Measurements from ENCODE around the gene CLK3. TPM values are rescaled to one million over a fixed set of nuclear protein-coding genes. Genes with fewer than 3 reads are reported as not detected.

Gene CLK3
- total RNA-seq, 2 experiments from 2014 or later, result 159 to 168 TPM

- Mint-ChIP-seq H3K27ac (no peak overlapping the region), H3K36me3 (ENCODE audit: low read depth) (peaks cover 3% of the 10 kb centered on the region), H3K4me1 (ENCODE audit: low read depth) (peaks cover 24% of the 10 kb centered on the region), H3K9me3 (no peaks in the 10 kb centered on the region), H3K27me3 (no peaks in the 10 kb centered on the region), H3K4me3 (no peak overlapping the region)
- ChIA-PET POLR2A (no interaction called here), CTCF (interaction anchor here (1.2 to 1.9 kb wide), 3 partner anchors 10 to 106 kb away, joined by 4 to 8 read pairs (median 7); no protein-coding TSS in a partner anchor)
- DNase-seq (no peak), ATAC-seq (no peak)
- TF ChIP-seq, protein P1, sequence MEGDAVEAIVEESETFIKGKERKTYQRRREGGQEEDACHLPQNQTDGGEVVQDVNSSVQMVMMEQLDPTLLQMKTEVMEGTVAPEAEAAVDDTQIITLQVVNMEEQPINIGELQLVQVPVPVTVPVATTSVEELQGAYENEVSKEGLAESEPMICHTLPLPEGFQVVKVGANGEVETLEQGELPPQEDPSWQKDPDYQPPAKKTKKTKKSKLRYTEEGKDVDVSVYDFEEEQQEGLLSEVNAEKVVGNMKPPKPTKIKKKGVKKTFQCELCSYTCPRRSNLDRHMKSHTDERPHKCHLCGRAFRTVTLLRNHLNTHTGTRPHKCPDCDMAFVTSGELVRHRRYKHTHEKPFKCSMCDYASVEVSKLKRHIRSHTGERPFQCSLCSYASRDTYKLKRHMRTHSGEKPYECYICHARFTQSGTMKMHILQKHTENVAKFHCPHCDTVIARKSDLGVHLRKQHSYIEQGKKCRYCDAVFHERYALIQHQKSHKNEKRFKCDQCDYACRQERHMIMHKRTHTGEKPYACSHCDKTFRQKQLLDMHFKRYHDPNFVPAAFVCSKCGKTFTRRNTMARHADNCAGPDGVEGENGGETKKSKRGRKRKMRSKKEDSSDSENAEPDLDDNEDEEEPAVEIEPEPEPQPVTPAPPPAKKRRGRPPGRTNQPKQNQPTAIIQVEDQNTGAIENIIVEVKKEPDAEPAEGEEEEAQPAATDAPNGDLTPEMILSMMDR (IDR thresholded peaks at IDR 0.05), result no peak
- intact Hi-C loops (cut with micrococcal nuclease), result no loop called here
Observed at GRCh38 chr15:74662064-74662860, 46.6 kb downstream of the CLK3 start.

DNA sequence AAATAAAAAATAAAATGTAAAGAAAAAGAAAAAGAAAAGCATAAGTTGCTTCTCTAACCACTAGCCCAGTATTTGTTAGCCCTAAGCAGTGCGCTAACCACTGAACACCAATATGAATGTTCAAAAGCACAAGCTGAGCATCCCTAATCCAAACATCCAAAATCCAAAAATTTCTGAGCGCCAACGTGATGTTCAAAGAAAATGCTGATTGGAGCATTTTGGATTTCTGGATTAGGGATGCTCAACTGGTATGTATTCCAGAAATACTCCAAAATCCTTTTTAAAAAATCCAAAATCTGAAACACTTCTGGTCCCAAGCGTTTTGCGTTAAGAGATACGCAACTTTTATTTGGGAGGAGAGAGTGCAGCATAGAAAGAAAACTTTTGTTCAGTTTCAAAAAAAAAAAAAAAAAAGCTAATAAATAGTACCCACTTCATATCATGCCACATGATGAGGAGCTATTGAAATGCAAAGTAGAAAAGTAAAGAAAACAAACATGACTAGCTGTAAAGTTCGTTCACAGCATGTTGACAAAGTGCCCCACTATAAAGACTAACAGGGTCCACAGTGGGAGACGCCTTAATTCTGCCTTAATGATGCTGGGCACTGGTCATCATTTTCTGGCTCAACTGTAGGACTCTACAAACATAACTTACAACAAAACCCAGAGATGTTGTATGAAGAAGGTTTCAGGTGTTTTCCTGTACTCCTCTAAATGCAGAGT, 47.8 kb downstream of the CLK3 start:
- peaks cover 17% of the 10 kb centered on the region for H3K4me1 Mint-ChIP-seq (ENCODE audit: low read depth)
- no peak overlapping the region for H3K4me3 Mint-ChIP-seq
- ChIA-PET CTCF (interaction anchor here (1.2 to 1.9 kb wide), 4 partner anchors 12 to 105 kb away, joined by 4 to 8 read pairs (median 6); no protein-coding TSS in a partner anchor), POLR2A (interaction anchor here (0.9 to 1.2 kb wide), 2 partner anchors 9 to 15 kb away, joined by 3 to 5 read pairs; no protein-coding TSS in a partner anchor)
- ATAC-seq, result no peak
- TF ChIP-seq, protein P1 (IDR thresholded peaks at IDR 0.05), result no peak
- H3K27ac Mint-ChIP-seq, result no peak overlapping the region
- peaks cover 7% of the 10 kb centered on the region for H3K36me3 Mint-ChIP-seq (ENCODE audit: low read depth)
- DNase-seq, result no peak
- no peaks in the 10 kb centered on the region for H3K9me3 Mint-ChIP-seq
- H3K27me3 Mint-ChIP-seq, result no peaks in the 10 kb centered on the region
- intact Hi-C loops (cut with micrococcal nuclease), result no loop called here

- CTCF ChIA-PET, result interaction anchor here (1.3 to 1.9 kb wide), 3 partner anchors 26 to 104 kb away, joined by 5 to 8 read pairs (median 7); no protein-coding TSS in a partner anchor
- no peaks in the 10 kb centered on the region for H3K27me3 Mint-ChIP-seq
- no peak overlapping the region for H3K27ac Mint-ChIP-seq
- H3K9me3 Mint-ChIP-seq, result no peaks in the 10 kb centered on the region
- TF ChIP-seq, protein P1 (IDR thresholded peaks at IDR 0.05), result no peak
- DNase-seq (no peak), ATAC-seq (no peak)
- intact Hi-C loops (cut with micrococcal nuclease), result no loop called here
- POLR2A ChIA-PET, result interaction anchor here (1.2 kb wide), 1 partner anchor 10 kb away, joined by 5 read pairs; no protein-coding TSS in a partner anchor
- H3K4me3 Mint-ChIP-seq, result no peak overlapping the region
- H3K36me3 Mint-ChIP-seq (ENCODE audit: low read depth), result peaks cover 7% of the 10 kb centered on the region
- H3K4me1 Mint-ChIP-seq (ENCODE audit: low read depth), result peaks cover 15% of the 10 kb centered on the region
Observed at GRCh38 chr15:74664028-74664616, 48.5 kb downstream of the CLK3 start.

DNA sequence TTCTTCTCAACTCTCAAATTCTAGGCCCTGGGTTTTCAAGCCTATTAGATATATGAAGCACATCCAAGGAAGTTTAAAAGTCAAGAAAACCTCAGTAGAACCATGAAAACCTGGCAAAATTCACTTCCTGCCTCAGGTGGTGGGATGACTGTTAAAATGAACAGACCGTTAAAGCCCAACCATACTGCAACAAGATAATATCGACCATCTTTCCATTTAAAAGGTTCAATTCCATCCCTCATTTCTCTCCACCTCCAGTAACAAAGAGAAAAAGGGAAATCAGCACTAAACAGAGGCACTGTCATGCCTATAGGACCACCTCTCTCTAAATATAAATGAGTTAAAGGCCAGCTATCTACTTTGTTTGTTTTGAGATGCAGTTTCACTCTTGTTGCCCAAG, 49.0 kb downstream of the CLK3 start:
- TF ChIP-seq, protein P1 (IDR thresholded peaks at IDR 0.05), result no peak
- Mint-ChIP-seq H3K27me3 (no peaks in the 10 kb centered on the region), H3K4me1 (ENCODE audit: low read depth) (peaks cover 15% of the 10 kb centered on the region), H3K36me3 (ENCODE audit: low read depth) (peaks cover 7% of the 10 kb centered on the region), H3K4me3 (no peak overlapping the region), H3K9me3 (no peaks in the 10 kb centered on the region), H3K27ac (no peak overlapping the region)
- ChIA-PET POLR2A (no interaction called here), CTCF (interaction anchor here (1.0 to 1.3 kb wide), 4 partner anchors 13 to 104 kb away, joined by 3 to 7 read pairs (median 4); no protein-coding TSS in a partner anchor)
- no peak for DNase-seq
- intact Hi-C loops (cut with micrococcal nuclease), result no loop called here
- no peak for ATAC-seq

Measured in activated CD8-positive, alpha-beta T cell treated with anti-CD3 and anti-CD28 coated beads for 36 hours (primary cell).